HTR-8/SVneo (cell line): Measurements from ENCODE around the gene RPL36A.

ENCODE experiments used
- DNase-seq: peaks from one replicate; pipeline ENCODE4 v3.0.0; 2011; ENCODE audit warnings: low spot score, mixed read lengths; ENCODE audit not compliant: insufficient read length
- FAIRE-seq: peaks from 2 replicates; lab custom pipeline; 2011; peaks lifted over from hg19 to GRCh38; lab: Jason Lieb, UNC

The RPL36A gene

DNA sequence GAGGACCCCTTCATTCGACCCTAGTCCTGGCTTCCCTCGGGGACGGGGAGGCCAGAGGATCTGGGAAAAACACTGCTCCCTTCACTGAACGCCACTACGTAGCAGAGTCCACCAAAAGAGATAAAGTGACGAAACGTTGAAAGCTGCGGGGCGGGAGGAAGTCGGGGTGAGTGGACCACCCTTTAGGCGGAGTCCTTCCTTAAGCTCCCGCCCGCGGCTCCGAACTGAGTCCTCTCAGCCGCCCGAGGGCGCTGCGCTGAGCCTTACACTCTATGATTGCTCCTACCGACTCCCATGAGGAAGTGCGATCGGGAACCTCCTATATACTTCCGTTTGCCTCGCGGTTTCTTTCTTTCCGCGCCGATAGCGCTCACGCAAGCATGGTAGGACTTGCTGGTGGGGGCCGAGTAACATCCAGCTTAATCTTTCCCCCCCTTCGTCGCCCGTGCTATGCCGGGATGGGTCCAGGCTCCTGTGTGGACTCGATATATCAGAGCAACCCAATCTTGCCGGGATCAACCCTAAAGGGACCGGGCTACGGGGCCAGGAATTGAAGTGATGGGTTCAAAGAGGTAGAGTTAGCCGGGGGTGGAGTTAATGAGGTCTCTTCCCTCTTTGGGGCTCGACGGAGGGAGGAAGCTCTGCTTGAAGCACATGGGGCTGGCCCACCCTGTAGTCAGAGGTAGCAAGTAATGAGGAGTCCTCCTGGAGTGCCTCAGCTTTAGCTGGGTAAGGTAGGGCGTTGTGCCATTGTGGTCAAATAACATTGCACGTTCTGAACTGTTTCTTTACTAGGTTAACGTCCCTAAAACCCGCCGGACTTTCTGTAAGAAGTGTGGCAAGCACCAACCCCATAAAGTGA is at the start of gene RPL36A:
TSS of gene RPL36A (plus strand) at position 348 of the 862 bp plus-strand sequence. CDS start at position 381, 33 bp downstream.
- DNase-seq, result peak; percentile 62
- no peak for FAIRE-seq

DNA sequence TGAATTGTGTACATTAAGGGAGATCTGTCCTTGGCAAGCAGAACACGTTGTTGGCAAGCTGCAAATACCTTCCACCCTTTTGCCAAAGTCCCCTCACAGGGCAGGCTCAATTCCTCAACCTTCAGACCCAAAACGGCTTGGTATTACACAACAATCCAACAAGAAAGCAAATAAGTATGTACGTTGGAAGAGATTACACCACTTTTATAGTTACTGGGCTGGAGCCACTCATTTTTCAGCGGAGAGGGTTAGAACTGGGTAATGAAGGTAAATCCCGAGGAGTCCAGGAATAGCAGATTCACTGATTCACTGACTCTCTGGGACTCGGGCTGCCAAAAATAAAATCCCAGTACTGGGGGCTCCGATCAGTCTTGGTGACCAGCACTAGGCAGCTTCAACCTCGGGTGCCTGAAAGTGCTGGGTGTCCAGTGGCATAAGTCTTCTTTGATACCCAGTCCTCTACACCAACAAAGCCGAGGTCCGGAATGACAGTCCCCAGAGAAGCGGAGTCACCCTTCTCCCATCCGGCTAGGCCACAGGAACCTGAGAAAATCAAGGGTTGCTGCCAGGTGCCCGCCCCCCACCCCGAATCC is 42.9 kb upstream of the RPL36A start:
- no peak for DNase-seq

DNA sequence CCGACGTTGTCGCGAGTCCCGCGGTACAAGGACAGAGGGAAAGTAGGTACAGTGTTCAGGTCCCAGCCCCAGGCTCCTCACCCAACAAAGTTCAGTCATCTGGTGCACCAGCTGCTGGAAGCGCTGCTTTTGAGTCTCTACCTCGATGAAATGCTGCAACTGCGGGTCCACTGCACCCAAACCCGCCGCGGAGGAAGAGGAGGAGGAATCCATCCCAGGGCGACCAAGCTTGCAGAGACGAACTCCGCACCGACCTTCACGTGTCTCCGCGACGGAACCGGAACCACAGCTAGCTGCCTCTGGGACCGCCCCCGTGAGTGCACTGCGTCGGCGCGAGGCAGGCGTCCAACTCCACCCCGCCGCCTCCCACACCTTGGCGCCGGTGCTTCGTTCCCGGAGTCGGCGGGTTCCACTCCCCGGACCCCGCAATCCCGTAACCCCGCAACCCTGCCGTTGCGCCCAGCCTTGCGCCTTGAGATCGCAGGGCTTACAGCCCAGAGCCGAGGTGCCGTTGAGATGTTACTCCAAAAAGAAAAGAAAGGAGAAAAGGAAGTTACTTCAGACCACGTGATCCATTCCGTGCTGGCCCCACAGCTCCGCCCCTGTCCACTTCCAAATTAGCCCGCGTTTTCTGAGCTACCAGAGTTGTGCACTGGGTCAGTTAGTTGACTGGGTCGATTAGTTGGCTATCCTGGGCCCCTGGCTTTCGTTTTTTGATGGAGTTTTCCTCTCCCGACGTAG is 42.2 kb upstream of the RPL36A start, which contains the start of gene TIMM8A:
TSS of gene TIMM8A (minus strand) at position 291 of the 741 bp plus-strand sequence. CDS start at position 213, 78 bp downstream.
- peak; percentile 62 for DNase-seq
- FAIRE-seq, result no peak

More for the DNA sequence above, 42.9 kb upstream of the RPL36A start:
- no peak for FAIRE-seq

DNA sequence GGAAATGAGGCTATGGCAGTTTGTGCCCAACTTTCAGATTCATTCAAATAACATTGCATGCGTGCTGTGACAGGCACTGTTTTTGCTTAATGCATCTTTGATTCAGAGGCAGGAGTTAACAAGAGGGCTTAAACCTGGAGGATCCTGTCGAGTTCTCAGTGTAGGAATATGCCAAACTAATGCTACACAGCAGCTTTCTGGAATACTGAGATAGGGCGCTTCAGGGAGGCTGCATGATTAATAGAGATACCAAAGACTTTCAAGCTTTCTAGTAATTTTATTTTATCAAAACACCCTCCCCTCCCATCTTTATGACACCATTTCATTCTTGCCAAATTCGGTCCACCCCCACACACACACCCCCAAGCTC is 41.6 kb upstream of the RPL36A start:
- FAIRE-seq (no peak), DNase-seq (no peak)

DNA sequence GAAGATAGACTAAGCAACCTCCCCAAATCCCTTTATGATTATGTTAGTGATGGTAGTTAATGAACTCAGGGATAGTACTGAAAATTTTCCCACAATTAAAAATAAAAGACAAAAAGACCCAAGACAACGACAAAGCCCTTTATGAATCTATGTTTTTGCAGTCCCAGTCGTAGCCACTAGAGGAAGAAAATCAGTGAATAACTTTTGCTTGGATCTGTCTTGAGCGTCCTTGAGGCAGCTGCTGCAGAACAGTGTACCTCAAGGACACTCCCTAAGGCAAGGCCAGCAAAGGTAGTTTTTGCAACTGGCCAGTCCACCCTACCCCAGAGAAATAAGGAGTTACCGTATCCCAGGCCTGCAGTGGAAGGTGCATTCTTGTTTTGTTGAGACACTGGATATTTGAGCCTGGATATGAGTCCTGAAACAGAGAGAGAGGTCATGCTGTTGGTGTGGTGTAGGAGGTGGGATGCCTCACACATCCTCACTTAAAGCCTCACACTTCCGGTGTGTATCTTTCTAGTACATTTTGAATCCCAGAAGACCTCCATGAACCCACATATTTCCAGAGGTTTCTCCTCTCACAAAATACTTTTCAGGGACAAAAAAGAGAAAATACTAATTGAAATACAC is 33.5 kb upstream of the RPL36A start:
- FAIRE-seq (no peak), DNase-seq (no peak)

DNA sequence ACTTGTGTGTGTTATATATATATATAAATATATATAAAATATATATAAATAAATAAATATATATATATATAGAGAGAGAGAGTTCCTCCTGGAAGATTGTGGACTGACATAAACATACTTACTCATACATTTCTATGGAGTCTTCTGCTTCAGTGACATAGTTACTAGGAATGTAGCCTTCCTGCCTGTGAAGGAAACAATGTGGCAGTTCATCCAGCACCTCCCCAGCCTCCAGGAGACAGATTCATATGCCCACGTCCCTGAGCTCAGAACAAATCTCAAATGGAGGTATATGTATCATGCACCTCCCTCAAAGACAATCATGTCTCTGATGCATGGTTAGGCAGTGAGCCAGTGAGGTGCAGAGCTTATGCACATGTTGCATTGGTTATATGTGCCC is 30.8 kb upstream of the RPL36A start:
- no peak for DNase-seq
- FAIRE-seq, result no peak

DNA sequence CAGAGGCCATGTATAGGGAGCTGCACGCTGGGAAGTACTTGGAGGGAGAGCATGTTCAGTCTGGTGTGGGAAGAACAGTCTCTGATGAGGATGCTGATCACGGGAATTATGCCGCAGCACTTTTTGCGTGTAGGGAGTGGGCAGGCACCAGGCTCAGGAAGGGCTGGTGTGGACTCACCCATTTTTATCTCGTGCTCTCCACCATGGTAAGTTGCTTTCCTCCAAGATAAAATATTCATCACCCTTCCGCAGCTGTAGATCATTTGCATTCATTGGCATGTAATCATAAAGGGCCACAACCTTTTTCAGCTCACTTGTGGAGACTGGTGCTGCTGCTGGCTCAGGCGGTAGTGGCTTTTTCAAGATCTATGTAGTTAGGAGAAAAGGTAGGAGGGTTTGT is 30.4 kb upstream of the RPL36A start:
- no peak for DNase-seq
- no peak for FAIRE-seq

DNA sequence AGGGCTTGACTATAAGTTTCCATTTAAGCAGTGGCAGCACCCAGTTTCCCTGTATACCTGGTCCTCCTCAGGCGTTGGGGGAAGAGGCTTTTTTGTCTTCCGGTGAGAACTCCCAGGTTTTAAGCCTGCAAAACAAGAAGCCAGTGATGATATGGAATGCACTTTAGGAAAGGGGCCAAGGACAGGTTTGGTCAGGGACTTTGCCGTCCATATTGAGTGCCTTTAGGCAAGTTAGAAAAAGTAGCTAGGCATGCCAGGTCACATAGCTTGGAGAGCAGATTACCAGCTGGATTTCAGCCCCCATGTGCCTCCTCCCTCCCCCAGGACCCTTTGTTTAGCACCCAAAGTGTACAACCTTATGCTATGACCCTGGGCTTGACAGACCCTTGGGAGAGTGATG is 28.7 kb upstream of the RPL36A start:
- DNase-seq, result no peak
- FAIRE-seq, result no peak

DNA sequence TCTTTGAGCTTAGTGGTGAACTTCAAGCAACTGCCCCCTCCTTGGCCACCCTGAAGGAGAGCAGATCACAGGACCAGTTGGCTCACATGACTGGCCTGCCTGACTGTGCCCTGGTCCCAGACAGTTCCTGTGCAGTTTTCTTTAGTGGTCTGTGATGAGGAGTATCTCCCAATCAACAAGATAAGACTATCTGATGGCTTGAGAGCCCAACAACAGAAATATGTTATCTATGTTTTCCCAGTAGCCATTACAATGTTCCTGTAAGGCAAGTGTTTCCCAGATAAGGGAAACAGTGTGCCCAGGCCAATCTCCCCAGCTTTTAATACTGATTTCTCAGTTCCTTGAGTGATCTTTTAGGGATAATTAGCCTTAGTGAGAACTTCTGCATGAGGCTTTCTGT is 28.1 kb upstream of the RPL36A start:
- FAIRE-seq (no peak), DNase-seq (no peak)

DNA sequence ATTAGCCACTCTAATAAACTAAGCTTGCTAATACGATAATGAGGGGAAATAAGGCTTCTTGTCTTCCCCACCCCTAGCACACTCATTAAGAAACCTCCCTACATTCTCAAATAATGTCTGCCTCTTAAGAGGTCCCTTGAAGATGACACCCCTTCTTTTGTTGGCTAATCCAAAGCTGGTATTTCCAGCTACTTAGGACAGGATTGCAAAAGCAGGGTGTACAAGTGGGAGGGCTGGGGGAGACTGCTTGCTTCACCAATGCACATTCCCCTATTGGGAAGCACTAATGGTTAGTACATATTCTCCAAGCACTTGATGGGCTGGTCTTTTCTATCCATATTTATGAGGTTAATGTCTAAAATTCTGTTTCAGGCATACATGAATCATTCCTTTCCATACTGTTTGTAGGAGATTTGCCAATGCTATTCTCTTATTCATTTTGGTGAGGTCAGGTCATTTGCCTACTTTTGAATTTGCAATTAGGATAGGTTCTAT is 25.5 kb upstream of the RPL36A start:
- DNase-seq (no peak), FAIRE-seq (no peak)

DNA sequence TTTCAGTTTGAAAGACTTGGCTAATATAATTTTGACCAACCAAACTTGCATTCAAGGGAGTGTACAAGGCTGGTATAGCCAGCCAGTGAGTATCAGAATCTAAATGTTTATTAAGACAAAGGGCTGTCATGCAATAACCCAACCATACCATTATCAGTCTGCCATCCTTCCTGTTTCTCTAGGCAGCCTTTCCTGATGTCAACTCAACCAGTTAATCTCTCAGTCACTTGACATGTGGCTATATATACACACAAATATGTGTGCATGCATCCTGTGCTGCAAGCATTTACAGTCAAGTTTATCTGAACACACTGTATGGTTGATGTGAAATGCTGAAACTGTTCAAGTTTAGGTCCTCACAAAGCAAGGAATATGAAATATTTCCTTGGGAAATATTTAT is 22.0 kb upstream of the RPL36A start:
- no peak for FAIRE-seq

DNA sequence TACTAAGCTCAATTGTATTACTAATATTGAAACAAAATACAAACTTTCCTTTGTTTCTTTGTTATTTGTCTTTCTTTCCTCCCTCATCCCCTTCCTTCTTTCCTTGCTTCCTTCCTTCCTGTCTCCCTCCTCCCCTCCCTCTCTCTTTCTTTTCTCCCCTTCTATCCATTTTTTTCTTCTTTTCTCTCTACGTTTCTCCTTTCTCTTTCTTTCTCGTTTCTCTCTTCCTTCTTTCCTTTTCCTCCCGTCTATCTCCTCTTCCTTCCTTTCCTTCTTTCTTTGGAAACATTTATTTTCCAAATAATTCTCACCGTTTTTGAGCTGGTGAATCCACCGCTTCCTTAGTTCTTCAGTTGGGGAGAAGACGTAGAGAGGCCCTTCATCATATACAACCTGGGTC is 21.1 kb upstream of the RPL36A start:
- FAIRE-seq (no peak), DNase-seq (no peak)

More for the DNA sequence above, 22.0 kb upstream of the RPL36A start:
- no peak for DNase-seq

DNA sequence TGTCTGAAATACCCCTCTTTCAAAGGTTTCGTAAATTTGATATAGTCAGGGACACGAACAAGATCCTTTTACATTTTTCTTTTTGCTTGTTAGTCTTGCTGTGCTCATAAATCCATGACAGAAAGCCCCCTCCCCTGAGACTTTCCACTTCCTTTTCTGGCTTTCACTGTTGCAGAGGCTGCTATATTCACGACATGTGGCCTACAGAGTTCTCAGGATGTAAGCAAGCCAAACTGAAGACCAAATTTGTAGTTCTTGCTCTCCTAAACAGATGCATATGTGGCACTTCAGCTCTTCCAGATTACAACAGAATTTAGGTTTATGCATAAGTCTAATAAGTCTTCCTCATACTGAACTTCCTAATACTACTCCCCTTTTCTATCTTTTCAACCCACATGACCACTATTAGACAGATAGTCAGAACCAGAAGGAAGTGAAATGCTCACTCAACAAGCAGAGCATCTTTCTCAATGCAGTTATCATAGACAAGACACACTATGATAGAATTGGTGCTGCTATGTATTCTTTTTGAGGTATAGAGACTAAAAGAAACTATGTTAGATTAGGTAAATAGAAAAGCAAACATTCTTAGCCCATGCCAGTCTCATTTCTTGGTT is 19.8 kb upstream of the RPL36A start:
- DNase-seq (no peak), FAIRE-seq (no peak)

DNA sequence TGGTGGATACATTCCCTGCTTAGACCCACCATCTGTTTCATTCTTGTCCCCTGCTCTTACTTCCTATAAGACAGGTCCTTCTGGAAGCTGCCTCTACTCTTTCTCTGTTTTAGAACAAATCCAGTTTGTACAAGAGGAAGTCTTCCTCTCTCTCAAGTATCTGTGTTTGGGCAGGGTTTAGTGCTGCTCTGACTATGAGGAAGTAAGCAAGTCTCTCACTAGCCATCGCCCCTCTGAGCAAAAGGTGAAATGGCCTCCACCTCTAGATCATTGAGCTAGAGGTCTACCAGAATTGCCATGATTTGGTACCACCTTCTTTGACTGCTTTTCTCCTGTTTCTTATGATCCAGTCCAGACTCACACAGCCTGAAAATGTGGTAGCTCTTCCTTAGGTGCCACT is 13.3 kb upstream of the RPL36A start:
- FAIRE-seq, result no peak
- no peak for DNase-seq

DNA sequence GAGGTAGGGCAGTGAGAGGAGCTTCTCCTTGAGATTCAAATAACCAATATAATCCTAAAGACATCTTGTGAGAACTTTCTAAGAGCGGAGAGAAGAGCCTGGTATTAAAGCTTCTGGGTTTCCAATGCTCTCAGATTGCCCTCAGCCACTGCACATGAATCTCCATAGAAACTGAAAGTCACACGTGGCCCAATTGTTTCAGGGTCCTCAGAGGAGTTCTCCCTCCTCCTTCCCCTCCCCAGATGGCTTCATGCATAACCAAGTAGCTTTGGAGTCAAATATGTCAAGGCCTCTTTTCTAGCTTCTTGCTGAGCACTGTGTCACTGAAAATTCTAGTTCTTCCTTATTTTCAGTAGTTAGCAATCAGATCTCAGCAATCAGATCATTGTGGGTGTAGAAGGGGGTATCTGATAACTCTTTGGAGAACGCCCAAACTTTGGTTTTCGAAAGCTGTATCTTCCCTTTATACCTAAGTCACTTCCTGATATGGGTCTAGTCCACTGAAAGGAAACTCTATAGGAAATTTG is 7.1 kb upstream of the RPL36A start:
- FAIRE-seq (no peak), DNase-seq (no peak)

DNA sequence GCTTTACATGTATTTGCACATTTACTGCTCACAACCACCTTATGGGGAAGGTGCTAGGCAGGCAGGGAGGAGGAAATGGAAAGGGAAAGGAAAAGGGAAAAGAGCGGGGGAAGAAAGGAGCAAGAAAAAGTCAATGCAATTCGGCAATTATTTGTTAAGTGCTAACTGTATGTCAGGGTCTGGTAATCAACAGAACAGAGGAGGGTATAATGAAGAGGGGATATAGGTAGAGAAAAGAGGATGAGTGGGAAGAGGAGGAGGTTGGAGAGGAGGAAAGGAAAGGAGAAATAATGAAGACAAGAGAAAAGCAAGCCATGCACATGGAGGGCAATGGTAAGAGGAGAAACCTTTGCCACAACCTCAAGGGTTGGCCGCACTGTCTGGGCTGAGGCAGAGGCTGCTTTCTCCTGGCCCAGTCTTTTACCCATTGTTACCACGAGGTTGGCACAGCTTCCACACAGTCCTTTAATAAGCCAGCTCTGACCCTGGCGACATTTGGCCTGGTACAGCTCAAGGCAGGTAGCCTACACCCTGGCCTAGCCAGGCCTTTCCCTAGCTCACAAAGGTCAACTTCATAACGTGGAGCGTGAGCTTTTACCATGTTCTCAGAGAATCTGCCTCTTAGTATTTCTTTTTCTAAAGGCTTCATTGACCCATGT is 5.7 kb upstream of the RPL36A start:
- FAIRE-seq (no peak), DNase-seq (no peak)

DNA sequence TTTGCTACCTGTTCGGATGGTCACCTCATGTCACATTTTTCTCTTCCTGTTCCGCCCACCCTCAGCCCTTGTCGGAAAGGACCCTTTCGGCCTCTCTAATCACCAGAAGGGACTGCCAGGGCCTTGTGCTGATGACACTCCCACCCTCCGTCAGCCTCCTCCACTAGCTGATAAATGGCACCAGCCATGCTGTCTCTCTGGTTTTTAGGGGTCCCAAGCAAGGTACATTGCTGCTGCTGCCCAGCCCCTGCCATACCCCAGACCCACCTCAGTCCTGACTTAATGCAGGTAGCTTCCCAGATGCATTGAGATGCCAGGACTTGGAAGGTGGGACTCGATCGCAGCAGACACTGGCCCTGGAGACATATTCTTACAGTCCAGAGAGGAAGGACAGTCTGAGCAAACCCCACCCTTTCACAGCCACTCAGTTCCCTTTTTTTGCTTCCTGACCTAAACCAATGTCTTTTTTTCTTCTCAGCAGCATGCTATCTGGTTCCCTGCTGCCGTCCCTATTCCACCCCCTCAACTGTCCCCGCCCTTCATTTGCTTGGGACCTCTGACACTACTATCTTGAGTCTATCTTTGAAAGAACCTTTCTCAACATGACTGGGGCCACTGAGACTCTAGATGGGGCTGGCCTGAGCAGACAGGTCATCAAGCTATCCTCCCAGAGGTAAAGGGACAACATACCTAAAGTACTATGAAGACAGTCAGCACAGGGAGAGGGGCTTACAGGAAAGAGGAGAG is 4.8 kb upstream of the RPL36A start, which contains the start of gene BTK:
TSS of gene BTK (minus strand) at position 397 of the 747 bp plus-strand sequence. CDS start 10,907 bp downstream, outside the sequence.
- DNase-seq, result no peak
- no peak for FAIRE-seq

DNA sequence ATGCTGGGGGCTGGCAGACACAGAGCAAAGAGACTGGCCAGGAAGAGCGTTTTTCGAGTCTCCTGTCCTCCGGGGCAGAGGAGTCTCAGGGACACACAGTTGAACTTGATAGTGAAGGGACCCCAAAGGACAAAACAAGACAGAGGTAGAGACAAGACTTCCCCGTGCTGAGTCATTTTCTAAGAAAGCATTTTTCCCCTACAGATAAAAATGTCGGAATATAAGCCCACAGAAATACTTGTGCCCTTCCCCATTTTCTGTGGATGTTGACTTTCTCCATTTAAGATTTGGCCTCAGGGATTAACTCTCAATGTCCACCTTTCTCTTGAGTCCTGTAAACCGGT is 4.3 kb upstream of the RPL36A start:
- FAIRE-seq, result no peak
- no peak for DNase-seq
